Stimulated activated CD8-positive, alpha-beta memory T cell treated with anti-CD3 and anti-CD28 coated beads, Interleukin-7, amount 100 ng/mL, for 1 hour (primary cell): ENCODE measurements around the gene GPR84.

Source experiments
- DNase-seq, 2 donors: peaks; one replicate each; pipeline ENCODE4 v3.0.0-alpha.2; 2020; ENCODE audit warnings: low read depth in 2 of 2

The GPR84 gene

GRCh38 chr12:54374562-54375258 lies 10.4 kb upstream of the GPR84 start:
- no peak for DNase-seq

- no peak for DNase-seq
These were observed 9.6 kb upstream of the GPR84 start for GRCh38 chr12:54373649-54374561.

- DNase-seq, result no peak
These were observed 8.0 kb upstream of the GPR84 start for GRCh38 chr12:54372113-54372806.

- no peak for DNase-seq
These were observed 7.2 kb upstream of the GPR84 start for GRCh38 chr12:54371328-54372112.

GRCh38 chr12:54370171-54370730 lies 6.0 kb upstream of the GPR84 start:
- no peak for DNase-seq

GRCh38 chr12:54369597-54370131 lies 5.4 kb upstream of the GPR84 start:
- DNase-seq, result no peak

GRCh38 chr12:54368709-54369596 lies 4.7 kb upstream of the GPR84 start:
- DNase-seq, result peak; percentile 82 to 85

- no peak for DNase-seq
These were observed 3.9 kb upstream of the GPR84 start for GRCh38 chr12:54368025-54368708.

- DNase-seq, result no peak
These were observed 668 bp downstream of the GPR84 start for GRCh38 chr12:54363618-54364017.

- no peak for DNase-seq
These were observed 1.2 kb downstream of the GPR84 start for GRCh38 chr12:54363047-54363446.

GRCh38 chr12:54360717-54361456 lies 3.4 kb downstream of the GPR84 start:
- DNase-seq, result peak in 1 of 2 donors; percentile 25

- DNase-seq, result no peak
These were observed 4.4 kb downstream of the GPR84 start for GRCh38 chr12:54359762-54360351.

GRCh38 chr12:54358945-54359761 lies 5.1 kb downstream of the GPR84 start:
- peak; percentile 81 for DNase-seq

- DNase-seq, result no peak
These were observed 5.9 kb downstream of the GPR84 start for GRCh38 chr12:54358191-54358944.

- no peak for DNase-seq
These were observed 6.6 kb downstream of the GPR84 start for GRCh38 chr12:54357506-54358190.

- no peak for DNase-seq
These were observed 7.3 kb downstream of the GPR84 start for GRCh38 chr12:54356951-54357356.
